Tibial nerve (tissue), 4 donors: ENCODE results near the gene HSPB1. TPM values are rescaled to one million over a fixed set of nuclear protein-coding genes. Genes with fewer than 3 reads are reported as not detected.

Experiments used
- DNase-seq, 2 donors: peaks; one replicate each; pipeline ENCODE4 v3.0.0-alpha.2; 2019; ENCODE audit warnings: low spot score in 2 of 2
- H3K27ac ChIP-seq, 4 donors: fragments of 200-600 bp; sonication (generic) in 3 of 4; one replicate each; pipeline ENCODE4 v1.5.1; 2017 to 2019; ENCODE audit warnings: mild to moderate bottlenecking in 1 of 4
- H3K27me3 ChIP-seq, 2 donors: fragments of 200-600 bp; sonication (generic) in 1 of 2; one replicate each; pipeline versions ENCODE4 v1.5.1 to v1.6.0; 2017 to 2019
- H3K36me3 ChIP-seq, 3 donors: fragments of 200-600 bp; sonication (generic); one replicate each; pipeline ENCODE4 v1.5.1; 2018 to 2019
- H3K4me1 ChIP-seq, 4 donors: fragments of 200-600 bp; sonication (generic) in 3 of 4; one replicate each; pipeline ENCODE4 v1.5.1; 2017 to 2019
- H3K4me3 ChIP-seq, 4 donors: fragments of 200-600 bp; sonication (generic) in 3 of 4; one replicate each; pipeline ENCODE4 v1.5.1; 2017 to 2019; ENCODE audit warnings: mild to moderate bottlenecking in 1 of 4, moderate library complexity in 1 of 4
- H3K9me3 ChIP-seq, 4 donors: fragments of 200-600 bp; sonication (generic) in 3 of 4; one replicate each; pipeline ENCODE4 v1.5.1; 2017 to 2019
- EP300 ChIP-seq, 2 donors: sonication (generic); formaldehyde crosslinking; IDR thresholded peaks; one replicate each; pipeline ENCODE4 v1.6.1; 2017; ENCODE audit warnings: antibody characterized with exemption in 2 of 2, mild to moderate bottlenecking in 1 of 2
- POLR2A ChIP-seq, 2 donors: fragments of 450-650 bp; IDR thresholded peaks; one replicate each; pipeline ENCODE4 v1.6.1; 2017; ENCODE audit warnings: antibody characterized with exemption in 2 of 2, mild to moderate bottlenecking in 2 of 2, moderate library complexity in 2 of 2
- WGBS, 2 donors: methylation state at CpG; one replicate each; pipeline ENCODE4 v1.1.5; 2018; 5-methylcytosine and 5-hydroxymethylcytosine counted together
- total RNA-seq, 4 donors: library from RNA; depleted of rRNA; stranded (reverse); fragments of >200 nt; gene quantifications; one replicate each; pipeline ENCODE4 v1.1.0, GENCODE V29; 2016
- TF ChIP-seq, protein P1 (sequence below), 5 experiments: fragments of 200-600 bp in 3 of 5; fragments of 450-650 bp in 2 of 5; sonication (generic) in 3 of 5; IDR thresholded peaks; one replicate each; pipeline ENCODE4 v1.5.1; 2016 to 2019; ENCODE audit warnings: antibody characterized with exemption in 5 of 5, mild to moderate bottlenecking in 3 of 5, moderate library complexity in 2 of 5

The HSPB1 gene
- total RNA-seq, result 100 to 1,000 TPM; 272 to 385 (median 324) TPM

DNA sequence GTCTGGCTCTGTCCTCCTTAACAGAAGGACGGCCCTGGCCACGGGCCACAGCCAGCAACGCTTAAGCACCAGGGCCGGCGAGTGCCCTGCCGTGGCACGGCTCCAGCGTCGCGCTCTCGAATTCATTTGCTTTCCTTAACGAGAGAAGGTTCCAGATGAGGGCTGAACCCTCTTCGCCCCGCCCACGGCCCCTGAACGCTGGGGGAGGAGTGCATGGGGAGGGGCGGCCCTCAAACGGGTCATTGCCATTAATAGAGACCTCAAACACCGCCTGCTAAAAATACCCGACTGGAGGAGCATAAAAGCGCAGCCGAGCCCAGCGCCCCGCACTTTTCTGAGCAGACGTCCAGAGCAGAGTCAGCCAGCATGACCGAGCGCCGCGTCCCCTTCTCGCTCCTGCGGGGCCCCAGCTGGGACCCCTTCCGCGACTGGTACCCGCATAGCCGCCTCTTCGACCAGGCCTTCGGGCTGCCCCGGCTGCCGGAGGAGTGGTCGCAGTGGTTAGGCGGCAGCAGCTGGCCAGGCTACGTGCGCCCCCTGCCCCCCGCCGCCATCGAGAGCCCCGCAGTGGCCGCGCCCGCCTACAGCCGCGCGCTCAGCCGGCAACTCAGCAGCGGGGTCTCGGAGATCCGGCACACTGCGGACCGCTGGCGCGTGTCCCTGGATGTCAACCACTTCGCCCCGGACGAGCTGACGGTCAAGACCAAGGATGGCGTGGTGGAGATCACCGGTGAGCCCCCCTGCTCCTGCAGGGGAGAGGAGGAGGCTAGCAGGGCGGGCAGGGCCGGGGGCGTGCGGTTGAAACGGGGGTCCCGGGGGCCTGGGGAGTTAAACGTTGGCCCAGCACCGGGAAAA, at the start of gene HSPB1:
Gene HSPB1 (plus strand): TSS at position 327 of the 855 bp plus-strand sequence. CDS start 40 bp downstream, at position 367.
- Histone ChIP-seq H3K36me3 (peaks cover 0 to 12% (median 0%) of the 10 kb centered on the region in 3 donors), H3K9me3 (no peaks in the 10 kb centered on the region), H3K27ac (peak within 1 kb of the TSS; percentile 97 to 100 (median 98)), H3K4me3 (peak within 1 kb of the TSS; percentile 67 to 94 (median 74)), H3K4me1 (peaks cover 0 to 40% (median 15%) of the 10 kb centered on the region in 4 donors), H3K27me3 (no peaks in the 10 kb centered on the region)
- TF ChIP-seq POLR2A (IDR thresholded peaks at IDR 0.05) (peak; percentile 62 to 95), EP300 (IDR thresholded peaks at IDR 0.05) (peak; percentile 87 to 98)
- TF ChIP-seq, protein P1, sequence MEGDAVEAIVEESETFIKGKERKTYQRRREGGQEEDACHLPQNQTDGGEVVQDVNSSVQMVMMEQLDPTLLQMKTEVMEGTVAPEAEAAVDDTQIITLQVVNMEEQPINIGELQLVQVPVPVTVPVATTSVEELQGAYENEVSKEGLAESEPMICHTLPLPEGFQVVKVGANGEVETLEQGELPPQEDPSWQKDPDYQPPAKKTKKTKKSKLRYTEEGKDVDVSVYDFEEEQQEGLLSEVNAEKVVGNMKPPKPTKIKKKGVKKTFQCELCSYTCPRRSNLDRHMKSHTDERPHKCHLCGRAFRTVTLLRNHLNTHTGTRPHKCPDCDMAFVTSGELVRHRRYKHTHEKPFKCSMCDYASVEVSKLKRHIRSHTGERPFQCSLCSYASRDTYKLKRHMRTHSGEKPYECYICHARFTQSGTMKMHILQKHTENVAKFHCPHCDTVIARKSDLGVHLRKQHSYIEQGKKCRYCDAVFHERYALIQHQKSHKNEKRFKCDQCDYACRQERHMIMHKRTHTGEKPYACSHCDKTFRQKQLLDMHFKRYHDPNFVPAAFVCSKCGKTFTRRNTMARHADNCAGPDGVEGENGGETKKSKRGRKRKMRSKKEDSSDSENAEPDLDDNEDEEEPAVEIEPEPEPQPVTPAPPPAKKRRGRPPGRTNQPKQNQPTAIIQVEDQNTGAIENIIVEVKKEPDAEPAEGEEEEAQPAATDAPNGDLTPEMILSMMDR (IDR thresholded peaks at IDR 0.05), result peak in 2 of 5 experiments; percentile 20 to 43
- 0 to 1% methylated on average over 18 to 57 of the region's 75 CpGs for WGBS, 2 donors
- DNase-seq, result peak; percentile 86 to 87

DNA sequence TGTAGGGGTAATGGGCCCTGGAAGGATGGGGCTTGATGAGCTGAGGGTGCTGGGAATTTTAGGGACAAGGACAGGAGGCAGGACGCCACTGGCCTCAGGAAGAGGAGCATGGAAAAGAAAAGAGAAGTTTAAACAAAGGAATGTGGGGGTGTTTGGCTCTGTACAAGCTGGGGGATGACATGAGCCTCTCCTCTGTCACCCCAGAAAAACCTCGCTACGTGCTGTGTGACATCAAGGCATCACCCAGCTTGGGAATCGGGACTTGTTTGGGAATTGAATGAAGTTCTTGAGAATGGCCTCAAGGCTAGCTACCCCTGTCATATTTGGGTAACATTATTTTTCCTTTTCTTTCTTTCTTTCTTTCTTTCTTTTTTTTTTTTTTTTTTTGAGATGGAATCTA, 47.7 kb upstream of the HSPB1 start:
- TF ChIP-seq EP300 (IDR thresholded peaks at IDR 0.05) (no peak), POLR2A (IDR thresholded peaks at IDR 0.05) (no peak)
- TF ChIP-seq, protein P1 (IDR thresholded peaks at IDR 0.05), result no peak
- no peak overlapping the region for H3K4me3 ChIP-seq
- no peaks in the 10 kb centered on the region for H3K9me3 ChIP-seq
- H3K27me3 ChIP-seq, result peaks cover 0 to 30% of the 10 kb centered on the region in 2 donors
- no peak overlapping the region for H3K27ac ChIP-seq
- H3K36me3 ChIP-seq, result no peaks in the 10 kb centered on the region
- DNase-seq, result no peak
- 73 to 80% methylated on average over 4 of the region's 4 CpGs for WGBS, 2 donors
- peaks cover 0 to 3% (median 3%) of the 10 kb centered on the region in 4 donors for H3K4me1 ChIP-seq

DNA sequence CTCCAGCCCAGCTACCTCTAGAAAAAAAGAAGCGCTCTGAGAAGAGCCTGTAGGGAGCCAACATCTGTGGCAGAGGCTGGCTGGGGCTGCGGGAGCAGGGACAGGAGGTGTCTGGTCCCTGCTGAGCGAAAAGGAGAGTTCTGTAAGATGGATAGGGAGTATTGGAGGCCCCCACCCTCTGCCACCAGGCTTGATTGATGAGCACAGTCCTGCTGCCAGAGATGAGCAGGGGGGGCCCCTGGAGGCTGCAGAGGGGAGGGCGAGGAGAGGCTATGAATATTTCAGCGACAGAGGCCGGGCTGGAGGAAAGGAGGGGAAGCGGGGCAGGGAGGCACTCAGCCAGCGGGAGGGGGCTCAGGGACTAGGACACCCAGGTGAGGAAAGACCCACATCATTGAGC, 44.5 kb upstream of the HSPB1 start:
- peaks cover 0 to 55% of the 10 kb centered on the region in 2 donors for H3K27me3 ChIP-seq
- 49 to 52% methylated on average over 8 of the region's 8 CpGs for WGBS, 2 donors

DNA sequence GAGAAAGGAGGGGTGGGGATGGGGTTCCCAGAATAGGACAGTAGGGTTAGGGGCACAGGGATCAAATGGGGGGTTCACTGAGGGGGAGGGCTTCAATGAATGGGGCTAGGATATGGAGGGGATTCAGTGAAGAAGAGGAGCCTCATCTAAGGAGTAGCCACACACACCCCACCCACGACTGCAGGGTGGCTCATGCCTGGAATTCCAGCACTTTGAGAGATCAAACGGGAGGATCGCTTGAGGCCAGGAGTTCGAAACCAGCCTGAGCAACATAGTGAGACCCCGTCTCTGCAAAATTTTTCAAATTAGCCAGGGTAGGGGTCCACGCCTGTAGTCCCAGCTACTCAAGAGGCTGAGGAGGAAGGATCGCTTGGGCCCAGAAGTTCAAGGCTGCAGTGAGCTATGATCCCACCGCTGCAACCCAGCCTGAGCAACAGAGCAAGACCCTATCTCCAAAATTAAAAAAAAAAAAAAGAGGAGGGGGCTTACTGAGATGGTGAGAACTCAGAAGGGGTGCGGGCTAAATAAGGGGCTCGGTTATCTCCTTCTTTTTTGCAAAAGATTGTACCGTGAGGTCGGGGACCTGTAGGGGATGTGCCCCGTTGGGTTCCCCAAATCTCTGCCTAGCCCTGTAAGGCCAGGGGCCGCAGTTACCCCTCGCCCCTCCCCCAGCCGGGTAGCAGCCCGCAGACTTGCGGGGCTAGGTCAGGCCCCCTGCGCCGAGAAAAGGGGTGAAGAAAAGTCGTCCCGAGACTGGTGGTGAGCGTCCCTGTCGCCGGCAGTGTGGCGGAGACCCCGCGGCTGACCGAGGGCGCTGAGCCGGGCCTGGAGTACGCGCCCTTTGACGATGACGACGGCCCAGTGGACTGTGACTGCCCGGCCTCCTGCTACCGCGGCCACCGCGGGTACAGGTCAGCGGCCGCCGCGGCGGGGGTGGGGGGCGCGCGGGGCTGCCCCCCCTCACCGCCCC, 43.1 kb upstream of the HSPB1 start:
- TF ChIP-seq EP300 (IDR thresholded peaks at IDR 0.05) (no peak), POLR2A (IDR thresholded peaks at IDR 0.05) (no peak)
- TF ChIP-seq, protein P1 (IDR thresholded peaks at IDR 0.05), result no peak
- Histone ChIP-seq H3K4me1 (peaks cover 0 to 11% (median 7%) of the 10 kb centered on the region in 4 donors), H3K9me3 (peaks cover 0 to 3% (median 0%) of the 10 kb centered on the region in 4 donors), H3K27ac (no peak overlapping the region), H3K36me3 (no peaks in the 10 kb centered on the region), H3K4me3 (peak overlapping the region in 2 of 4 donors; percentile 27 to 40), H3K27me3 (peaks cover 0 to 55% of the 10 kb centered on the region in 2 donors)
- DNase-seq, result no peak
- 14 to 16% methylated on average over 43 to 50 of the region's 50 CpGs for whole genome bisulfite sequencing, 2 donors

More for the DNA sequence above, 44.5 kb upstream of the HSPB1 start:
- no peak overlapping the region for H3K4me3 ChIP-seq
- TF ChIP-seq EP300 (IDR thresholded peaks at IDR 0.05), result no peak
- TF ChIP-seq, protein P1 (IDR thresholded peaks at IDR 0.05), result no peak
- TF ChIP-seq POLR2A (IDR thresholded peaks at IDR 0.05), result no peak
- no peaks in the 10 kb centered on the region for H3K36me3 ChIP-seq
- H3K9me3 ChIP-seq, result peaks cover 0 to 3% (median 0%) of the 10 kb centered on the region in 4 donors
- H3K27ac ChIP-seq, result no peak overlapping the region
- DNase-seq, result no peak
- H3K4me1 ChIP-seq, result peaks cover 0 to 11% (median 7%) of the 10 kb centered on the region in 4 donors
